A549 (cell line): ENCODE measurements around the gene SLC15A2. TPM values are rescaled to one million over a fixed set of nuclear protein-coding genes. Genes with fewer than 3 reads are reported as not detected.

Experiments used
- ATAC-seq, 2 experiments: fragments of 200-7000 bp in 1 of 2; fragments of >200 bp in 1 of 2; cut with Nextera tagmentation in 1 of 2; cut with Tn5 transposase in 1 of 2; 3 replicates each; pipeline versions ENCODE4 v1.8.0 to v1.9.1; 2018 to 2020; ENCODE audit warnings: mild to moderate bottlenecking in 1 of 2, moderate library complexity in 1 of 2
- CTCF ChIA-PET: fragments of 300-600 bp; sonication (Branson Sonifier 250); formaldehyde crosslinking; extraction: SDS; loops from one replicate; lab custom pipeline; 2021; ENCODE audit warnings: antibody characterized with exemption, inconsistent platforms; lab: Yijun Ruan, JAX
- POLR2A ChIA-PET: fragments of 350-600 bp; formaldehyde crosslinking; extraction: SDS; loops from one replicate; lab custom pipeline; 2021; ENCODE audit warnings: antibody characterized with exemption, inconsistent platforms; lab: Yijun Ruan, JAX
- DNase-seq, 2 experiments: peaks; one replicate each; pipeline versions ENCODE4 v3.0.0 to v3.0.0-alpha.2; 2011 to 2016; ENCODE audit warnings: low read depth in 1 of 2, low spot score in 1 of 2
- FAIRE-seq: peaks from 2 replicates; lab custom pipeline; 2011; peaks lifted over from hg19 to GRCh38; lab: Jason Lieb, UNC
- H3K27ac ChIP-seq, 2 experiments: fragments of >200 bp; sonication (Bioruptor Twin); formaldehyde crosslinking; 3 replicates each; pipeline ENCODE4 v1.5.1; 2016 to 2017
- H3K4me1 ChIP-seq: fragments of >200 bp; sonication (Bioruptor Twin); formaldehyde crosslinking; 3 replicates; pipeline ENCODE4 v1.6.1; 2016
- H3K4me2 ChIP-seq: fragments of >200 bp; sonication (Bioruptor Twin); formaldehyde crosslinking; 3 replicates; pipeline ENCODE4 v1.6.1; 2016
- H3K4me3 ChIP-seq: fragments of >200 bp; sonication (Bioruptor Twin); formaldehyde crosslinking; 3 replicates; pipeline ENCODE4 v1.5.1; 2016
- H3K9me3 ChIP-seq: fragments of >200 bp; sonication (Bioruptor Twin); formaldehyde crosslinking; 3 replicates; pipeline ENCODE4 v1.6.1; 2016
- BHLHE40 ChIP-seq: IDR thresholded peaks from 2 replicates; pipeline ENCODE4 v1.6.1; 2012; ENCODE audit warnings: low read depth, low read length, inconsistent platforms
- CBX2 ChIP-seq: fragments of 200-600 bp; sonication (generic); IDR thresholded peaks from 2 replicates; pipeline ENCODE4 v1.6.1; 2016; ENCODE audit warnings: low read depth, mild to moderate bottlenecking, borderline replicate concordance
- CEBPB ChIP-seq, 2 experiments: fragments of >200 bp in 1 of 2; sonication (Bioruptor Twin) in 1 of 2; formaldehyde crosslinking in 1 of 2; IDR thresholded peaks; 2 replicates each; pipeline ENCODE4 v1.6.1; 2012 to 2016
- CHD4 ChIP-seq: fragments of 200-600 bp; sonication (generic); IDR thresholded peaks from 2 replicates; pipeline ENCODE4 v1.6.1; 2016; ENCODE audit warnings: antibody characterized with exemption, mild to moderate bottlenecking, borderline replicate concordance
- EHMT2 ChIP-seq: fragments of 200-600 bp; sonication (generic); IDR thresholded peaks from 2 replicates; pipeline ENCODE4 v1.6.1; 2016; ENCODE audit warnings: antibody characterized with exemption, low read depth, mild to moderate bottlenecking, moderate library complexity
- EP300 ChIP-seq, 2 experiments: fragments of >200 bp; sonication (Bioruptor Twin); formaldehyde crosslinking; IDR thresholded peaks; 2 replicates in 1 of 2; 3 replicates in 1 of 2; pipeline ENCODE4 v1.6.1; 2016 to 2017
- FOXS1 ChIP-seq: fragments of 250-450 bp; sonication (Bioruptor Pico); IDR thresholded peaks from 2 replicates; pipeline ENCODE4 v1.5.0; 2020; ENCODE audit warnings: mild to moderate bottlenecking, moderate library complexity
- GATA3 ChIP-seq: IDR thresholded peaks from 2 replicates; pipeline ENCODE4 v1.6.1; 2012; ENCODE audit warnings: borderline replicate concordance
- HEYL ChIP-seq: fragments of 250-450 bp; sonication (Bioruptor Pico); IDR thresholded peaks from 2 replicates; pipeline ENCODE4 v1.8.0; 2021; ENCODE audit warnings: mild to moderate bottlenecking, moderate library complexity
- HOXB13 ChIP-seq: fragments of 250-450 bp; sonication (Bioruptor Pico); IDR thresholded peaks from 2 replicates; pipeline ENCODE4 v1.5.0; 2020; ENCODE audit warnings: low read depth, mild to moderate bottlenecking, moderate library complexity
- JUN ChIP-seq, 2 experiments: fragments of >200 bp; sonication (Bioruptor Twin); formaldehyde crosslinking; IDR thresholded peaks; 2 replicates in 1 of 2; 3 replicates in 1 of 2; pipeline ENCODE4 v1.6.1; 2016 to 2017
- KDM5A ChIP-seq: fragments of 200-600 bp; sonication (generic); IDR thresholded peaks from 2 replicates; pipeline ENCODE4 v1.6.1; 2016; ENCODE audit warnings: antibody characterized with exemption, mild to moderate bottlenecking
- MAFK ChIP-seq: fragments of 450-650 bp; IDR thresholded peaks from 2 replicates; pipeline ENCODE4 v1.6.1; 2014; ENCODE audit not compliant: partially characterized antibody
- MYC ChIP-seq: IDR thresholded peaks from 2 replicates; pipeline ENCODE4 v1.6.1; 2012; ENCODE audit warnings: mild to moderate bottlenecking, inconsistent platforms, low read length, improper control_type of control experiment, borderline replicate concordance
- NFE2L2 ChIP-seq: fragments of 150-350 bp; conservative IDR thresholded peaks from 2 replicates; pipeline ENCODE4 v1.6.1; 2014; ENCODE audit warnings: low read length
- NPAS2 ChIP-seq: fragments of 250-450 bp; sonication (Bioruptor Pico); IDR thresholded peaks from 2 replicates; pipeline ENCODE4 v1.8.0; 2022; ENCODE audit warnings: mild to moderate bottlenecking, moderate library complexity, borderline replicate concordance
- PHF8 ChIP-seq: fragments of 200-600 bp; sonication (generic); IDR thresholded peaks from 2 replicates; pipeline ENCODE4 v1.6.1; 2016; ENCODE audit warnings: low read depth, mild to moderate bottlenecking, antibody characterized with exemption, moderate library complexity, borderline replicate concordance
- POLR2AphosphoS2 ChIP-seq: conservative IDR thresholded peaks from 2 replicates; pipeline ENCODE4 v1.6.1; 2012; ENCODE audit warnings: low read length, improper control_type of control experiment, inconsistent platforms
- RARB ChIP-seq: fragments of 250-450 bp; sonication (Bioruptor Pico); IDR thresholded peaks from 2 replicates; pipeline ENCODE4 v1.8.0; 2021; ENCODE audit warnings: mild to moderate bottlenecking, moderate library complexity
- RCOR1 ChIP-seq: fragments of 150-350 bp; IDR thresholded peaks from 2 replicates; pipeline ENCODE4 v1.6.1; 2014; ENCODE audit warnings: antibody characterized with exemption, low read length, low read depth
- RFX5 ChIP-seq: fragments of 450-650 bp; IDR thresholded peaks from 2 replicates; pipeline ENCODE4 v1.7.1; 2014; ENCODE audit warnings: antibody characterized with exemption, mild to moderate bottlenecking, moderate library complexity
- RNF2 ChIP-seq: fragments of 200-600 bp; sonication (generic); IDR thresholded peaks from 2 replicates; pipeline ENCODE4 v1.6.1; 2016; ENCODE audit warnings: low read depth, mild to moderate bottlenecking, antibody characterized with exemption, moderate library complexity, borderline replicate concordance
- ZC3H11A ChIP-seq: fragments of 450-650 bp; IDR thresholded peaks from 2 replicates; pipeline ENCODE4 v1.6.1; 2014; ENCODE audit warnings: antibody characterized with exemption, mild to moderate bottlenecking
- ZFP36 ChIP-seq: fragments of 450-650 bp; IDR thresholded peaks from 2 replicates; pipeline ENCODE4 v1.6.1; 2014; ENCODE audit warnings: borderline replicate concordance; ENCODE audit not compliant: partially characterized antibody
- ZNF302 ChIP-seq: fragments of 250-450 bp; sonication (Bioruptor Pico); IDR thresholded peaks from 2 replicates; pipeline ENCODE4 v1.9.0; 2021; ENCODE audit warnings: inconsistent platforms, mild to moderate bottlenecking, moderate library complexity
- ZSCAN20 ChIP-seq: fragments of 250-450 bp; sonication (Bioruptor Pico); IDR thresholded peaks from 2 replicates; pipeline ENCODE4 v1.8.0; 2022; ENCODE audit warnings: mild to moderate bottlenecking, moderate library complexity
- WGBS: methylation state at CpG from one replicate; pipeline ENCODE4 v1.1.6; 2017; ENCODE audit errors: missing lambda C conversion rate; 5-methylcytosine and 5-hydroxymethylcytosine counted together
- polyA plus RNA-seq, 4 experiments: library from polyadenylated mRNA; depleted of rRNA in 3 of 4; stranded (reverse); fragments of >200 nt; fragmentation: RNase III in 1 of 4; extraction: RNeasy Plus Mini Kit Qiagen cat#74134 plus additional on column Dnase treatment in 1 of 4; gene quantifications; 2 replicates in 3 of 4; 3 replicates in 1 of 4; pipeline ENCODE4 v1.2.3, GENCODE V29; 2011 to 2017
- TF ChIP-seq, protein P1 (sequence below): fragments of >200 bp; sonication (Bioruptor Twin); formaldehyde crosslinking; IDR thresholded peaks from 2 replicates; pipeline ENCODE4 v1.6.1; 2016
- TF ChIP-seq, protein P2 (sequence below): fragments of >200 bp; sonication (Bioruptor Twin); formaldehyde crosslinking; IDR thresholded peaks from 3 replicates; pipeline ENCODE4 v1.6.1; 2016
- TF ChIP-seq, protein P3 (sequence below): fragments of >200 bp; sonication (Bioruptor Twin); formaldehyde crosslinking; IDR thresholded peaks from 3 replicates; pipeline ENCODE4 v1.5.1; 2016

SLC15A2 gene
- polyA plus RNA-seq, 2 of the 4 experiments (the other 2 are of a cell fraction): 0.18 to 0.63 TPM

DNA sequence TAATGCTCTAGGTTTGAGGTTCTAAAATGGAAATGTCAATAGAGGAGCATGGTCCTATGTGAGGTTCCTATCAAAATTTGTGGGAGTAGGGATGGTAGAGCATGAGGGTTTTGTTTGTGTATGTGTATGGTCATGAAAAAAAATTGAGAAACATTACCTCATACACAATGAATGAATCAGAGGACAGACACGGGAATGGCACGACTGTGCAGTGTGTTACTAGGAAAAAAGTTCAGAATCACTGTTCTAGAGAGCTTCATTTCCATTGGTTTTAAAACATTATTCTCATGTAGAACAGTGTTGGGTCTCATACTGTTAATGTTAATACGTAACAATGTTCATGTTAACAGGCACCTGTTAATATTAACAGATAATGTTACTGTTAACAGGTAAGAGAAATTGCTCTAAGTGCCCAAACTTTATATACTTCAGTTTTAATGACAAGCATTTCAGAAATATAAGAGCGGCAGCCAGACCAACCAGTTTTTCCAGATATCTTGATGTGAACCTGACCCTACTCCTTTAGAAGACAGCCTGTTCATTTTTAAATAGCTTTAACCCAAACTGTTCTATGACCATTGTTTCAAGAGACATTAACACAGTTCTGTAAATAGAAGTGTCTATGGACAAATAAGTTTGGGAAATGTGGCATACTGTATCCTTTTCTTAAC is 48.0 kb downstream of the SLC15A2 start:
- Histone ChIP-seq H3K4me3 (no peak overlapping the region), H3K4me1 (no peaks in the 10 kb centered on the region), H3K4me2 (no peak overlapping the region), H3K27ac (no peak overlapping the region), H3K9me3 (no peaks in the 10 kb centered on the region)
- ChIA-PET POLR2A (no interaction called here), CTCF (no interaction called here)
- WGBS: 71% methylated on average over 4 of the region's 4 CpGs
- DNase-seq (no peak), FAIRE-seq (no peak), ATAC-seq (no peak)
- TF ChIP-seq ZSCAN20 (CRISPR knock-in tag) (no peak), MAFK (no peak), RNF2 (no peak), NPAS2 (CRISPR knock-in tag) (no peak), HEYL (CRISPR knock-in tag) (no peak), KDM5A (no peak), RCOR1 (no peak), EP300 (IDR thresholded peaks at IDR 0.05) (no peak), ZFP36 (no peak), POLR2AphosphoS2 (no peak), CBX2 (no peak)
- TF ChIP-seq, protein P1, sequence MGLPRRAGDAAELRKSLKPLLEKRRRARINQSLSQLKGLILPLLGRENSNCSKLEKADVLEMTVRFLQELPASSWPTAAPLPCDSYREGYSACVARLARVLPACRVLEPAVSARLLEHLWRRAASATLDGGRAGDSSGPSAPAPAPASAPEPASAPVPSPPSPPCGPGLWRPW: no peak
- TF ChIP-seq, protein P2, sequence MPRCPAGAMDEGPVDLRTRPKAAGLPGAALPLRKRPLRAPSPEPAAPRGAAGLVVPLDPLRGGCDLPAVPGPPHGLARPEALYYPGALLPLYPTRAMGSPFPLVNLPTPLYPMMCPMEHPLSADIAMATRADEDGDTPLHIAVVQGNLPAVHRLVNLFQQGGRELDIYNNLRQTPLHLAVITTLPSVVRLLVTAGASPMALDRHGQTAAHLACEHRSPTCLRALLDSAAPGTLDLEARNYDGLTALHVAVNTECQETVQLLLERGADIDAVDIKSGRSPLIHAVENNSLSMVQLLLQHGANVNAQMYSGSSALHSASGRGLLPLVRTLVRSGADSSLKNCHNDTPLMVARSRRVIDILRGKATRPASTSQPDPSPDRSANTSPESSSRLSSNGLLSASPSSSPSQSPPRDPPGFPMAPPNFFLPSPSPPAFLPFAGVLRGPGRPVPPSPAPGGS: no peak

DNA sequence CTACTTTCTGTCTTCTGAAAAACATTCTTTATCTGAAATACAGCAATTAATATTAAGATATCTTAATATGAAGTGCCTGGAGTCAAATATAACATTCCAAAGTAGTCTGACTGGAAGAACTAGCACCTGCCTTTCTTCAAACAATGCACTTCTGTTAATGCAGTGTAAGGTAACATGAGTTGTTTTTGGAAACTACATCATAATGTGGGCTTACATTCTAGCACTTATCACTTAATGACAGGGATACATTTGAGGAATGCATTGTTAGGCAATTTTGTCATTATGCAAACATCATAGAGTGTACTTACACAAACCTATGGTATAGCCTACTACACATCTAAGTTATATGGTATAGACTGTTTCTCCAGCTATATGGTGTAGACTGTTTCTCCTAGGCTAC is 49.2 kb downstream of the SLC15A2 start:
- no peak overlapping the region for H3K27ac ChIP-seq
- ChIA-PET POLR2A (no interaction called here), CTCF (interaction anchor here (0.5 kb wide), 1 partner anchor 189 kb away, joined by 3 read pairs; no protein-coding TSS in a partner anchor)
- DNase-seq (no peak), ATAC-seq (no peak), FAIRE-seq (peak; percentile 39)
- H3K4me3 ChIP-seq: no peak overlapping the region
- H3K9me3 ChIP-seq: no peaks in the 10 kb centered on the region
- no peaks in the 10 kb centered on the region for H3K4me1 ChIP-seq
- TF ChIP-seq EHMT2: no peak
- TF ChIP-seq NFE2L2: no peak
- TF ChIP-seq RARB: no peak
- no peak for TF ChIP-seq RCOR1
- TF ChIP-seq ZFP36: no peak
- no peak for TF ChIP-seq GATA3
- no peak for TF ChIP-seq JUN (IDR thresholded peaks at IDR 0.05)
- no peak for TF ChIP-seq PHF8
- no peak for TF ChIP-seq RFX5
- no peak for TF ChIP-seq FOXS1
- no peak for TF ChIP-seq CHD4
- no peak for TF ChIP-seq ZC3H11A
- TF ChIP-seq EP300 (IDR thresholded peaks at IDR 0.05): no peak
- no peak for TF ChIP-seq BHLHE40
- no peak for TF ChIP-seq MYC
- no peak for TF ChIP-seq RNF2
- TF ChIP-seq CEBPB (IDR thresholded peaks at IDR 0.05): no peak
- TF ChIP-seq HOXB13 (CRISPR knock-in tag): no peak
- TF ChIP-seq ZNF302: no peak
- TF ChIP-seq, protein P3, sequence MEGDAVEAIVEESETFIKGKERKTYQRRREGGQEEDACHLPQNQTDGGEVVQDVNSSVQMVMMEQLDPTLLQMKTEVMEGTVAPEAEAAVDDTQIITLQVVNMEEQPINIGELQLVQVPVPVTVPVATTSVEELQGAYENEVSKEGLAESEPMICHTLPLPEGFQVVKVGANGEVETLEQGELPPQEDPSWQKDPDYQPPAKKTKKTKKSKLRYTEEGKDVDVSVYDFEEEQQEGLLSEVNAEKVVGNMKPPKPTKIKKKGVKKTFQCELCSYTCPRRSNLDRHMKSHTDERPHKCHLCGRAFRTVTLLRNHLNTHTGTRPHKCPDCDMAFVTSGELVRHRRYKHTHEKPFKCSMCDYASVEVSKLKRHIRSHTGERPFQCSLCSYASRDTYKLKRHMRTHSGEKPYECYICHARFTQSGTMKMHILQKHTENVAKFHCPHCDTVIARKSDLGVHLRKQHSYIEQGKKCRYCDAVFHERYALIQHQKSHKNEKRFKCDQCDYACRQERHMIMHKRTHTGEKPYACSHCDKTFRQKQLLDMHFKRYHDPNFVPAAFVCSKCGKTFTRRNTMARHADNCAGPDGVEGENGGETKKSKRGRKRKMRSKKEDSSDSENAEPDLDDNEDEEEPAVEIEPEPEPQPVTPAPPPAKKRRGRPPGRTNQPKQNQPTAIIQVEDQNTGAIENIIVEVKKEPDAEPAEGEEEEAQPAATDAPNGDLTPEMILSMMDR: no peak
- H3K4me2 ChIP-seq: no peak overlapping the region
